Measurements from ENCODE around the gene PRR33. TPM values are rescaled to one million over a fixed set of nuclear protein-coding genes. Genes with fewer than 3 reads are reported as not detected.

PRR33 gene
- total and polyA plus RNA-seq, 4 donors = not detected

- Histone ChIP-seq H3K9ac (ENCODE audit: low read depth in 1 of 2, low read length in 2 of 2) (no peak overlapping the region), H3K27me3 (ENCODE audit: control insufficient read depth in 4 of 4, insufficient read depth in 4 of 4, low read length in 3 of 4) (no peaks in the 10 kb centered on the region), H3K4me1 (ENCODE audit: control insufficient read depth in 4 of 4, insufficient read depth in 4 of 4, low read length in 3 of 4) (no peaks in the 10 kb centered on the region), H3K4me3 (ENCODE audit: low read depth in 1 of 3, low read length in 3 of 3) (no peak overlapping the region), H3K36me3 (ENCODE audit: control insufficient read depth in 4 of 4, insufficient read depth in 3 of 4, low read depth in 1 of 4, low read length in 3 of 4) (no peaks in the 10 kb centered on the region), H3K27ac (ENCODE audit: low read depth in 1 of 2, low read length in 2 of 2) (no peak overlapping the region), H3K9me3 (ENCODE audit: control insufficient read depth in 4 of 4, low read length in 3 of 4) (no peaks in the 10 kb centered on the region)
- DNase-seq (ENCODE audit: low spot score) = no peak
- no peak for TF ChIP-seq REST (IDR thresholded peaks at IDR 0.05)
- TF ChIP-seq CTCF (IDR thresholded peaks at IDR 0.05; ENCODE audit: low read depth, low read length, missing input control) = no peak
- TF ChIP-seq HNF4A (conservative IDR thresholded peaks at IDR 0.05) = no peak
- no peak for TF ChIP-seq SP1 (IDR thresholded peaks at IDR 0.05)
- TF ChIP-seq ZBTB33 (IDR thresholded peaks at IDR 0.05) = no peak
- no peak for TF ChIP-seq RAD21 (IDR thresholded peaks at IDR 0.05)
- TF ChIP-seq YY1 (IDR thresholded peaks at IDR 0.05) = no peak
- WGBS = 90% methylated on average over 13 of the region's 13 CpGs
Observed at GRCh38 chr11:1928470-1928890, 36.8 kb upstream of the PRR33 start.

GRCh38 chr11:1927848-1928469 lies 36.3 kb upstream of the PRR33 start:
- WGBS = 89% methylated on average over 20 of the region's 20 CpGs
- Histone ChIP-seq H3K27ac (ENCODE audit: low read depth in 1 of 2, low read length in 2 of 2) (no peak overlapping the region), H3K9ac (ENCODE audit: low read depth in 1 of 2, low read length in 2 of 2) (no peak overlapping the region)

More at GRCh38 chr11:1927848-1928469, 36.3 kb upstream of the PRR33 start:
- Histone ChIP-seq H3K4me1 (ENCODE audit: control insufficient read depth in 4 of 4, insufficient read depth in 4 of 4, low read length in 3 of 4) (no peaks in the 10 kb centered on the region), H3K36me3 (ENCODE audit: control insufficient read depth in 4 of 4, insufficient read depth in 3 of 4, low read depth in 1 of 4, low read length in 3 of 4) (no peaks in the 10 kb centered on the region), H3K27me3 (ENCODE audit: control insufficient read depth in 4 of 4, insufficient read depth in 4 of 4, low read length in 3 of 4) (no peaks in the 10 kb centered on the region), H3K4me3 (ENCODE audit: low read depth in 1 of 3, low read length in 3 of 3) (no peak overlapping the region), H3K9me3 (ENCODE audit: control insufficient read depth in 4 of 4, low read length in 3 of 4) (no peaks in the 10 kb centered on the region)
- TF ChIP-seq MAX (IDR thresholded peaks at IDR 0.05) (no peak), FOXA1 (IDR thresholded peaks at IDR 0.05) (no peak), ATF3 (IDR thresholded peaks at IDR 0.05) (no peak), GABPA (IDR thresholded peaks at IDR 0.05 in 1 of 2, conservative IDR thresholded peaks at IDR 0.05 in 1 of 2) (no peak), TAF1 (conservative IDR thresholded peaks at IDR 0.05) (no peak)
- no peak for DNase-seq (ENCODE audit: low spot score)
